GM12872 (cell line): ENCODE results near the gene LSS.

Experiments
- TF ChIP-seq, protein P1 (sequence below): IDR thresholded peaks from 3 replicates; pipeline ENCODE4 v1.5.1; 2011; ENCODE audit warnings: low read depth, mild to moderate bottlenecking, low read length, moderate library complexity; ENCODE audit not compliant: insufficient read depth

Gene LSS

DNA sequence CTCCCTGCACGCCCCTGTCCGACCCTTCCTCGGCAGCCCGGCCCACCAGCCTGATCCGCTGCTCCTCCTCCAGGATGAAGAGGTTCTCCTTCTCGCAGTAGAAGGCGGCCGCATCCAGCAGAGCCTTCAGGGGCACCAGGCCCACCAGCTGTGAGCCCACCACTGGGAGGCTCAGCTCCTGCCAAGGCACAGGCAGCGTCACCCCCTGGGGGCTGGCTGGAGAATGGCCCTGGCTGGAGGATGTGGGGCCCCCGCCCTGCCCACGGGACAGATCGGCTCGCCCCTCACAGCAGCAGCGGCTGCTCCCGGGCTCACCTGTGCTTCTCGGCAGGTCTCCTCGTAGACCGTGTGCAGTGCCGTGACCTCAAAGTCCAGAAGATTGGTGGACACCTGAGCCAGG lies 78.5 kb downstream of the LSS start:
- TF ChIP-seq, protein P1, sequence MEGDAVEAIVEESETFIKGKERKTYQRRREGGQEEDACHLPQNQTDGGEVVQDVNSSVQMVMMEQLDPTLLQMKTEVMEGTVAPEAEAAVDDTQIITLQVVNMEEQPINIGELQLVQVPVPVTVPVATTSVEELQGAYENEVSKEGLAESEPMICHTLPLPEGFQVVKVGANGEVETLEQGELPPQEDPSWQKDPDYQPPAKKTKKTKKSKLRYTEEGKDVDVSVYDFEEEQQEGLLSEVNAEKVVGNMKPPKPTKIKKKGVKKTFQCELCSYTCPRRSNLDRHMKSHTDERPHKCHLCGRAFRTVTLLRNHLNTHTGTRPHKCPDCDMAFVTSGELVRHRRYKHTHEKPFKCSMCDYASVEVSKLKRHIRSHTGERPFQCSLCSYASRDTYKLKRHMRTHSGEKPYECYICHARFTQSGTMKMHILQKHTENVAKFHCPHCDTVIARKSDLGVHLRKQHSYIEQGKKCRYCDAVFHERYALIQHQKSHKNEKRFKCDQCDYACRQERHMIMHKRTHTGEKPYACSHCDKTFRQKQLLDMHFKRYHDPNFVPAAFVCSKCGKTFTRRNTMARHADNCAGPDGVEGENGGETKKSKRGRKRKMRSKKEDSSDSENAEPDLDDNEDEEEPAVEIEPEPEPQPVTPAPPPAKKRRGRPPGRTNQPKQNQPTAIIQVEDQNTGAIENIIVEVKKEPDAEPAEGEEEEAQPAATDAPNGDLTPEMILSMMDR, result no peak

DNA sequence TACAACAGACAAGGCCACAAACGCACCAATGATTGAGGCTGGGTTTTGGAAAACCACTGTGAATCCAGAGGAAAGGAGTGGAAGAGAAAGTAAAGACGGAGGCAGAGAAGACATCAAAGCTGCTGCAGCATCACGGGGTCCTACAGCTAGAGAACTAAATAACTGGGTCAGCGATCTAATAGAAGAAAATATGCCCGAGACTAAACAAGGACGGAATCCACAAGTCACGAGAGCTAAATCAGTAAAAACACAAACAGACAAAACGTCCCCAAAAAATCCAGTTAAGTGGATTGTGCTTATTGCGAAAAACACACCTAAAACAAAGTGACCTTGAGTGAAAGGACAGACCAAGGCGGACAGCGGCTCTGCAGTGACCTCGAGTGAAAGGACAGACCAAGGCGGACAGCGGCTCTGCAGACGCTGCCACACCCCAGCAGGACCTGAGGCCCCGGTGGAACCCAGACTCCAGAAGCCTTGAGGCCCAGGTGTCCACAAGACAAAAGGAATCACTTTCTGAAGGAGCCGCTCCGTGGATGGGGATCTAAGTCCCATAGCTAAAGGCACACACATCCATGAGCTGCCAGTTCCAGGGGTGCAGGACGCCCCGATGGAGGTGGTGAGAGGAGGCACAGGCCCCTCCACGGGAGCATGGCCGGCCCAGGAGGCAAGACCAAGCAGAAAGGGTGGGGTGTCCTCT lies 79.2 kb downstream of the LSS start:
- TF ChIP-seq, protein P1, result no peak

DNA sequence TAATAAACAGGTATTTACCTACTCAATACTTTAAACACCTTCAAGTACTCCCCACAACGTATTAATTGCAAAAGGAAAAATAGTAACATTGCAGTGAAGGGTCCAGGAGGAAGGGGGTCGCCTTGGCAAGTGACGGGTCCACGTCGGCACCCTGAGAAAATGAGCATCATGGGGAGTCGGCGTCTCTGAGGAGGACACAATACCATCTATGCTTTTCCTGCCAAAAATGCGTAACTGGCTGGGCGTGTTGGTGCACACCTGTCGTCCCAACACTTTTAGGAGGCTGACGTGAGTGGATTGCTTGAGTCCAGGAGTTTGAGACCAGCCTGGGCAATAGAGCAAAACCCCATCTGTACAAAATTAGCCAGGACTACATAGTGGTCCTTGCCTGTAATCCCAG lies 80.5 kb downstream of the LSS start:
- TF ChIP-seq, protein P1, result no peak

DNA sequence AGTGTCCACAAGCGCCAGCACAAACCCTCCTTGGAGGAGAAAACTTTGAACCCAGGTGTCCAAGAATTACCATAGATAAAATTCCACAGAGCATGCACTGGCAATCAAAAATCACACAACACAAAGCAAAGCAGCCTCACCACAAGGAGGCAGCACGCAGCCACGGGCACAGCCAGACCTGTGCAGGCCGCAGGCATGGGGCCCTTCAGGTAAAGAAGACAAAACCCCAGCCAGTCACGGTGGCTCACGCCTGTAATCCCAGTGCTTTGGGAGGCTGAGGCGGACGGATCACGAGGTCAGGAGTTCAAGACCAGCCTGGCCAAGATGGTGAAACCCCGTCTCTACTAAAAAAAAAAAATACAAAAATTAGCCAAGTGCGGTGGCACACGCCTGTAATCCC lies 81.1 kb downstream of the LSS start:
- TF ChIP-seq, protein P1, result peak; percentile 73

DNA sequence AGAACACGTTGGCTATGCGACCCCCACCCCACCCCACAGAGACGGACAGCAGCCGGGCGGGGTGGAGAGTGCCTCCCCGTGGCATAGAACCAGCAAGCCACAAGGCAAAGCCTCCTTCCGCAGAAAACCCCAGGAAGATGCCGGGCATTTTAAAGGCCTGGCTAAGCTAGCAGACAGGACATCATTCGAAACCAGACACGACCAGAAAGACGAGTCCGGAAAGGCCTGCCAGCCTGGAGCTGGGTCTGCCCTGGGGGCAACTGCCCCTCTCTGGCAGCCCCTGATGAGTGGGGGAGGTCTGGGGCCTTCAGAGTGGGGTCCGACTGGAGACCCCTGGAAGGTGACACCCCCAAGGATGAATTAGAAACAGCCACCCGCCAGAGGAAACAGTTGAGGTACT lies 81.7 kb downstream of the LSS start:
- TF ChIP-seq, protein P1, result no peak

DNA sequence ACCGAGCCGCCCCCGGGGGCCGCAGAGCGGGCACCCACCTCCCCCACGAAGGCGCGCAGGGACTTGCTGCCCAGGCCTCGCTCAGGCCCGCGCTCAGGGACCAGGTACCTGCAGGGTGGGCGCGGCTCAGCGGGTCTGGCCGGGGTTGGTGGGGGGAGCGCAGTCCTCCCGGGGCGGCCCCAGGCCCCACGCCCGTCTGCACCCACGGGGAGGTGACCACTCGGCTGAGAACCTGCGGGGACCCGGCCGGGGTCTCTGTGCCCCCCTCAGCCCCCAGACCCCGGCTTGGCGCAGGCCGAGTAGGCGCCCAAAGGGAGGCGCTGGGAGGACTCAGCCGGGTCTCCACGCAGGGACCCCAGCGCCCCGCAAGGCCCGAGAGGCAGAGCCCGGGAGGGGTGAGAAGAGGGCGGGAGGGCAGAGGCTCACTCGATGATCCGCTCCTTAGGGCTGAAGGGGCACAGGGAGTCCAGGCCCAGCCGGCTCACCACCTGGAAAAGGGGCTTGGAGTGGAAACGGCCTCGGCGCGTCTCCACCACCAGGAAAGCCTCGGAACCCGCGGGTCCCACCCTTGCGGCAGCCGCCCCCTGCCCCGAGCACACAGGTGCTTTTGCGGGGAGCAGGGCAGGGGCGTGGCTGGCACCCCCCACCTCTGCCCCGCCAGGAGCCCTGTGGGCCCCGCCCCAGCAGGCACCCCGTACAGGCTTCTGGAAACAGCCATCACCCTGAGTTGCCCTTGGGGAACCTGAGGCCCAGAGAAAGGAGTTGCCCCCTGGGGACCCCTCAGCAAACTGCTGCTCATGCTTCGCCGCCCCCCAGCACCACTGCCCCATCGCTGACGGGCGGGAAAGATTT lies 82.5 kb downstream of the LSS start:
- TF ChIP-seq, protein P1, result no peak

DNA sequence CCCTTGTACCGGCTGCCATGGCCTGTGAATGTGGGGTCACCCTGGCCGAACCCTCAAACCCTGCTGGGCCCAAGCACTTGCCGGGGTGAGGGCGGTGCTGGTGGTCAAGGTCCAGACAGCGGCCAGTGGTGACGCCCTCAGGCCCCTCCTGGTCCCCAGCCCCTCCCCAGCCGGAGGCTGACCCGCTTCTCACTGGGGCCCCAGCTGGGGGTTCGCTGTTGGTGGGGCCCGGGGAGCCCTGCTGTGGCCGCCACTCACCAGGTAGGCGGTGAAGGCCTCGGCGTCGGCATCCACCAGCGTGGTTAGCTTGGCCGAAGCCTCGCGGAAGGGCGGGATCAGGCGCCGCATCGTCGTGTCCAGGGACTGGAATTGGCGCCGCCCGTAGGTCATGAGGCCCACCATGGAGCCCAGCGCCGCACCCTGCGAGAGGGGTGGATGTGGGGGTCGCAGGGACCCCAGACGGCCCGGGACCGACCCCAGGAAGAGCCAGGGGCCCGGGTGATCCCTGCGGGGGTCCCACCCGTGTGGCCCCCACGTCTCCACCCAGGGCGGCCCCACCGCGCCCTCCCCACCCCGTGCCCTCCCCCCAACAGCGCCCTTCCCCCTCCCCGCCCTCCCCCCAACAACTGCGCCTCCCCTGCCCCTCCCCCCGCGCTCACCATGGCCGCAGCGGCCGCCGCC lies 83.3 kb downstream of the LSS start:
- TF ChIP-seq, protein P1, result no peak
